Measurements from ENCODE around the gene PCGF5.

DNA sequence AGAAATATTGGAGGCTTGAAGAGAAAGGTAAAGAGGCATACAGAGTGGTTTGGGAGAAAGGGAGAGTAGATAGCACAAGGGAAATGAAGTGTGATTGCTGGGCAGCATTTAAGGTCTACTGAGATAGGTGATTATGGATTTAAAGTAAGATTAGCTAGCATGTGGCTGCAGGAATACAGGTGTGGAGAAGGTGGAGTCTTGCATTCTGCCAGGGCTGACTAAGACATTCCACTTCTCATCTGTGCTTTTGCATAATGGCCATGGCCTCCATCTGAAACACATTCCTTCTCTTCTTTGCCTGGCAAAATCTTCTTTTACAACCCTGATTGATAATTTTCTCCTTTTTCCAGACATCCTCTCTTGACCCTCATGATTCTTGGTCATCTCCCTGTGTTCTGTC, 31.6 kb upstream of the PCGF5 start:
- no peak for TF ChIP-seq POLR2A (IDR thresholded peaks at IDR 0.05; ENCODE audit: low read length)
- TF ChIP-seq GATA1 (IDR thresholded peaks at IDR 0.05; ENCODE audit: low read depth, low read length): no peak
